Activated CD4-positive, CD25-positive, alpha-beta regulatory T cell treated with anti-CD3 and anti-CD28 coated beads, Interleukin-2, amount 50 U/mL, for 16 hours (primary cell): Measurements from ENCODE around the gene TMEM250.

ENCODE experiments used
- DNase-seq: peaks from one replicate; pipeline ENCODE4 v3.0.0-alpha.2; 2020; ENCODE audit warnings: low read depth, low spot score

Gene TMEM250

DNA sequence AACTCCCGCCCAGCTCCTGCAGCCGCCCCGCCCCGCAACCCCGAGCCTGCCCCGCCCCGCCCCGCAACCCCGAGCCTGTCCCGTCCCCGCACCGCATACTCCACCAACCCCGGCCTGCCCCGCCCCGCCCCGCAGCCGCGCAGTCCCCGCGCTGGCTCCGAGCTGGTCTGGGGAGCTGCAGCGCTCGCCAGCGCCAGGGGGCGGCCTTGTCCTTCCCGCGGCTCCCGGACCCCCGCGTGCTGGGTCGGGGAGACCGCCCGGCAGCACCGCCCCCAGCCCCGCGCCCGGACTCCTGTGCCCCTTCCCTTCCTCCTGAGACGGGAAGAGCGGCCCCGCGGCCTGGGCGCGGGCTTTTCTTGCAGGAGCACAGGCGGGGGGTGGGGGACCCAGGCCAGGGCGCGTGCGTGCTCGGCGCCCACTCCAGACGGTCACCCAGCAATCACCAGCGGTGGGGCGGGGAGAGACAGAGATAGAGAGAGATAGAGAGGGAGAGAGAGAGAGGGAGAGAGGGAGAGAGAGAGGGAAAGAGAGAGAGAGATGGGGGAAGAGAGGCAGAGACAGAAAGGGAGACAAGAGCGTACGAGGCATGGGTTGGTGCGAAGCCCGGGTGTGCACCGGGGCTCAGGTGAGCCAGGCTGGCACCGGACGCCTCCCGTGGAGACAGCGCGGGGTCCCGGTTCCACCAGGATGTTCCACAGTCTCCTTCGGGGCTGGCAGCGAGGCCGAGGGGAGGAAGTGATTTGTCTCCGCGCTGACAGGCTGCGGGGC, 14.7 kb upstream of the TMEM250 start:
- DNase-seq: no peak

DNA sequence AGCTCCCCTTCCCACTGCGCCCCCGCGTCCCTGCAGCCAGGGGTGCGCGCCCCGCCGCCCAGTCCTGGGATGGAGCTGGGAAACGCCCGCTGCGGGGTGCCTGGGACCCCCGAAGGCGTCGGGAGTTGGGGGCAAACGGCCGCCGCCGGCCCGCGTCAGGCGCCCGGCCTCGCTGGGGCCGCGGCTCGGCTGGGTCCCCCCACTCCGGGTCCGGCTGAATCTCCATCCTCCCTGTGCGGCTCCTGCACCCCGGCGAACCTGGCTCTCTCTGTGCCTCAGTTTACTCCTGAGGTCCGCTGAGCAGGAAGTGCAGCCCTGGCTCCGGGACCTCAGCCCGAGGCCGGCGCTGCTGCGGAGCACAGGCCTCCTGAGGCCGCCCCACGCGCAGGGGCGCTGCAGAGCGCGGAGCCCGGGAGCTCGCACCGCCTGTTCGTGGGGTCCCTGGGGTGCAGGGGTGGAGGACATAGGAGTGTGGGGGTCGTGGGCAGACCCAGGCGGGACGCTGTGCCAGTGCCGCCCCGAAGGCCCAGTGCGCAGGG, 13.9 kb upstream of the TMEM250 start:
- DNase-seq: no peak

DNA sequence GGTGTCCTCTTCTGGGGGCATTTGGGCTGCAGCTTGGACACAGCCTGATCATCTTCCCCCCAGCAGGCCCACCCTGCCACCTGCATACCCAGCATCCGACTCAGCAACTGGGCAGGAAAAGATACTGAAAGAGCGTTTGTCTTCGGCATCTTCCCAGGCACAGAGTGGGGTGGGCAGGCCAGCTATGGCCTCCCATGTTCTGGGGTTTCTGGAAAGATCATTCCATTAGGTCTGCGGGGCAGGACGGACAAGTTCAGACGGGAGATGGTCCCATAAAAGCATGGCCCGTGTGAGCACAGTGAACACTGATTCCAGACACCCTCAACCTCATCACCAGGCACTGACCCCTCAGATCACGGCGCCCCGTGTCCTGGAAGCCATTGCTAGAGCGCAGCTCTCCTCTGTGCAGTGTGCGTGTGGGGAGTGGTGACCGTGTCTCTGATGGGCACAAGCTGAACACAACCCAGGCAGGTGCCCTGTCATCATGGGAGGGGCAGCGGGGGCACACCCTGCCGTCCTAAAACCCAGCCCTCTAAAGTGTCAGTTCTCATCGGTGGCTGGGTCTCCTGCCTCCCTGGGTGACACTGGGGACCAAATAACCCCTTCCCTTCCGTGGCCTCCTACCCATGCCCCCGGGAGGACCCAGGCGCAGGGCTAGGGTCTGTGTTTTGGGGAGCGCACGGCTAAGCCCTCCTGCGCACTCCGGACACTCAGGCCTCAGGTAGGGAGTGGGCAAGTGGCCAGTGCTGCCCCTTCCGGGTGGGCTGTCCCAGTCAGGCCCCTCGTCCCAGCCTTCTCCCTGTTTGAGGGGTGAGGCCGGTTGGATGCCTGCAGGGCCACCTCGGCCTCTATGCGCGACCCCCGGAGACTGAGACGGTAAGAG, 13.2 kb upstream of the TMEM250 start:
- DNase-seq: no peak

DNA sequence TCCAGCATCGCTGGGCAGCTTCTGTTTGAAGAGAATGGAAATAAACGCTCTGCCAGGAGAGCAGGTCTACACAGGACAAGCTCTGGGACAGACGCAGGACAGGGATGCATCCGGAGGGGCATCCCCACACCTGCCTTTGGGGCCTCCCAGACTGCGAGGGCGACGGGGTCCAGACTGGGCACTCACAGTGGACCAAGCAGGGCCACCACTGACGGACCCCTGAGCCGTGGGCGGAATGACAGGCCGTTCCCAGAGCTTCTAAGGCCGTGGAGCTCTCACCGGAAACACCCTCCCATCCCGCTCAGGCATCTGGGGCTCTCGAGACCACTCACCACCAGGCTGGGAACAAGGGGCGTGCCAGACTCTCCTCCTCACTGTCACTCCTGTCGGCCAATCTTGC, 10.5 kb upstream of the TMEM250 start:
- DNase-seq: no peak

DNA sequence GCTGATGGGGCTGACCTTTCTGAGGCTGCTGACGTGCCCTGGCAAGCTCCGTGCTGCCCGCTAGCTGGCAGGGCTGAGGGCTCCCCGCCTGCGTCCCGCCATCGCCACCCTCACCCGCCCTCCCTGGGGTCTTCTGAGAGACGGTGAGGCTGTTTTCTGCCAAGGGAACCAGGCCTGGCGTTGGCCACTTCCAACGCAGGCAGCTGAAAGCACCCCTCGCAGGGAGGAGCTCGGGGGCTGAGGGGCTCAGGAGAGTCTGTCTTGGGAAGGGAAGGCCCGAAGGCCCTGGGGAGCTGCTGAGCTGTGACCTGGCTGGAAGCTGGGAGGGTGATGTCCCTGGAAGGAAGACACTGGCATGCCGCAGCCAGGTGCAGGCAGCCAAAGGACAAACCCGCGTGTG, 9.8 kb upstream of the TMEM250 start:
- no peak for DNase-seq

DNA sequence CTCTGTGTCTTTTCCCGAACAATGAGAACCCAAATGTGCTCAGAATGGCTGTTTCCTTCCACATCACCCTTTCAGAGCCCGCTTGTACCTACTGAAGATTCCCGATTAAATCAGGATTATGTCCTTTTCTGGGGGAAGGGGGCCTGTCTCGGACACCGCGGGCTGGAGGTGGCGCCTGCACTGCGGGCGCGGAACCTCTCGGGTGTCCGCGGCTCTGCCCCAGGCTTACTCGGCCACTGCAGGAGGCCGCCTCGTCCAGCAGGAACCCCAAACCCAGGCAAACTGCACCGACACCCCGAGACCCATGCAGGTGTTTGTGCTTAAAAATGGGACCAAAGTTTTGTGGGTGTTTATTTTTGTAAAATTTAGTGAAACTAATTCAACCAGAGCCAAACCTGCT, 8.6 kb upstream of the TMEM250 start:
- DNase-seq: no peak

DNA sequence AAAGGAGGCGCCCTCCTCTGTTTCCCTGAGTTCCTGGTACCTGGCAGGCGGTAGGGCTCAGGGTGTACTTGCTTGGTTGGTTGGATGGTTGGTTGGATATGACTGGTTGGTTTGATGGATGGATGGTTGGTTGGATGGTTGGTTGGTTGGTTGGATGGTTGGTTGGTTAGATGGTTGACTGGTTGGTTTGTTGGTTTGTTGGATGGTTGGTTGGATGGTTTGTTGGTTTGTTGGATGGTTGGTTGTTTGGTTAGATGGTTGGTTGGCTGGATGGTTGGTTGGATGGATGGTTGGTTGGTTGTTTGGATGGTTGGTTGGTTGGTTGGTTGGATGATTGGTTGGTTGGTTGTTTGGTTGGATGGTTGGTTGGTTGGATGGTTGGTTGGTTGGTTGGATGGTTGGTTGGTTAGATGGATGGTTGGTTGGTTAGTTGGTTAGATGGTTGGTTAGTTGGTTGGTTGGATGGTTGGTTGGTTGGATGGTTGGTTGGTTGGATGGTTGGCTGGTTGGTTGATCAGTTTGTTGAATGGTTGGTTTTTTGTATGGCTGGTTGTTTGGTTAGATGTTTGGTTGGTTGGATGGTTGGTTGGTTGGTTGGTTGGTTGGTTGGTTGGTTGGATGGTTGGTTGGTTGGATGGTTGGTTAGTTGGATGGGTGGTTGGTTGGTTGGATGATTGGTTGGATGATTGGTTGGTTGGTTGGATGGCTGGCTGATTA, 6.5 kb upstream of the TMEM250 start:
- no peak for DNase-seq

DNA sequence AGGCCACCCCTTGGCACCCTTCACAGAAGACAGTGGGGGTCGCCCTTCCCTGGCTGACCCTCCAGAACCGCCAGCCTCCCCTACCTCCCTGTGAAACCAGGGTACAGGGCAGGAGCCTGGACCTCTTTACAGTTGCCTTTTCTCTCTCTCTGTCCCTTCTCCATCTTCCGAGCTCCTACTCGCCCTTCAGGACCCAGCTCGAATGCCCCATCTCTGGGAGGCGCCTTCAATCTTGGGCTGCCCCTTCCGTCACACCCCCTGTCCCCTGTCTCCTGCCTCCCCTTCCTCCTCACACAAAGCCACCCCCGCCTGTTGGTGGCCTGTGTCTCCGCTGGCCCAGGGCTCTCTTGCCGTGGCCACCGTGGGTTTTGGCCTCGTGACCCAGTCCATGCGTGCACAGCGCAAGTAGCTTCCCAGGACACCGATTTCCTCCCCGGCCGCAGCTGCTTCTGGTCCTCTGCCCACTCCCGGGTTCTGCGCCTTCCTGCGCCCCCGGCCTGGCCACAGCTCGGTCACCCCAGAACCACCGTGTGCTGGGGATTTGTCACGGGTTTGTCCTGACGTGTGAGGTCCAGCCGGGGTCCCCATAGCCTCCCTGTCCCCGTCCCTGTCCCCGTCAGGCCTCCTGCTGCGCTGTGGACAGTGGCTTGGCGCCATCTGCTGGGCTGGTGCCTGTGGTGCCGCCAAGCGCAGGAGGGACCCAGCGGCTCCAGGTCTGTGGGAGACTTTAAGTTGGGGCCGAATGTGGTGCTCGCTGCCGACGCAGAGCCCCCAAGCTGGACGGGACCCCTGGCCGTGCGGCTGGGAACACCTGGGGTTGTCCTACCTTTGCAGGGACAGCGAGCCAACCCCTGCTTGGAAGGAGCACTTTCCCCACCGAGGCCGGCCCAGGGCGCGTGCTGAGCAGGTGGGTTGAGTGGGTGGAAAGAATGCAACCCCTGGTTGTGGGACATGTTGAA, 4.0 kb upstream of the TMEM250 start:
- DNase-seq: peak; percentile 63

DNA sequence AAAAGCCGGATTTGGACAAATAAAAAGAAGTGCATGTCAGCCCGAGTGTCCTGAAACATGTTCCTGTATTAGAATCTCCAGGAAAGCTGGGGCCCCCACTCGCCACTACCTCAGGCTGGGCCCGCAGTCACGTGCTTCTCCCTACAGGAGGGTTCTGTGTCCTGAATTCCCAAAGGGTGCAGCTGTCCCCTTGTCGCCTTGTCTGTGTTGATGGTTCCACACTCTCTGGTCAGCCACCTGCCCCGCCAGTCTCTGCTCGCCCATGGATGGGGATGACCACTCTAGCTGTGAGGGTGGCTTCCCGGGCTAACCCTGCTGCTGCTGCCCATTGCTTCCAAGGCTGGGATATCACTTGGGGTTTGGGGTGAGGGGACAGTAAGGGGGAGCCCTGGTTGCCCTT, 3.1 kb upstream of the TMEM250 start:
- DNase-seq: no peak

DNA sequence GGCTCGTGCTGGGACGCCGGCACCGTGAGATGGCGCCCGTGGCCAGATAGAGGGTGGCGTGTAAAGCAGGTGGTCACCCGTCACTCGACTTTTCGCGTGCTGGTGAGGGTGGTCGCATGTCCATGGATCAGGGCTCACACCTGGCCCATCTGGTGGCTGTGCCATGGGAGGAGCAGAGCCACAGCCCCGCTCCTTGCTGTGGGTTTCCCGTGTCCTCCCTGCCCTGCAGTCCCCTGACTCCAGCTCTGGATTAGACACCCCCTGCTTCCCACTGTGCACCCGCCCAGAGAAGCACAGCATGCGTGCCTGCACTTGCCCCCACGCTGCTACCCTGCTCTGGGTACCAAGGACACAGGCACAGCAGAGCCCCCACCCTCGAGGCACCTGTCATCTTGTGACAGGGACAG, 1.8 kb upstream of the TMEM250 start:
- DNase-seq: no peak

DNA sequence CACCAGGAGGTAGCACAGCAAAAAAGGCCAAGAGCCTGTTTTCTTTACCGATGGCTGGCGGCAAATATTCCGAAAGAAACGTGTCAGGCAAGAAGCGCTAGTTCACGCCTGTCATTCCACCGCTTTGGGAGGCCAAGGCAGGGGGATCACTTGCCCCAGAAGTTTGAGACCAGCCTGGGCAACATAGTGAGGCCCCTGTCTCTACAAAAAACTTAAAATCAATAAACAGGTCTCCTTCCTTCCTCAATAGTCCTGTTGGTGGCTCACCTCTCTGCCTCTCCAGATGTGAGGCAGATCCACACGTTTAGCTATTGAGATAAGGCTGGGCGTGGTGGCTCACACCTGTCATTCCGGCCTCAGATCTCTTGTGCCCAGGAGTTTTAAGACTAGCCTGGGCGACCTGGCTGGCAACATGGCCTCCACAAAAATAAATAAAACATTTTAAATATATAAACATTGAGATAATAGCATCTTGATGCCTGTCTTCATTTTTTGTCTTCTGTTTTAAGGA, 1.3 kb upstream of the TMEM250 start:
- DNase-seq: no peak

DNA sequence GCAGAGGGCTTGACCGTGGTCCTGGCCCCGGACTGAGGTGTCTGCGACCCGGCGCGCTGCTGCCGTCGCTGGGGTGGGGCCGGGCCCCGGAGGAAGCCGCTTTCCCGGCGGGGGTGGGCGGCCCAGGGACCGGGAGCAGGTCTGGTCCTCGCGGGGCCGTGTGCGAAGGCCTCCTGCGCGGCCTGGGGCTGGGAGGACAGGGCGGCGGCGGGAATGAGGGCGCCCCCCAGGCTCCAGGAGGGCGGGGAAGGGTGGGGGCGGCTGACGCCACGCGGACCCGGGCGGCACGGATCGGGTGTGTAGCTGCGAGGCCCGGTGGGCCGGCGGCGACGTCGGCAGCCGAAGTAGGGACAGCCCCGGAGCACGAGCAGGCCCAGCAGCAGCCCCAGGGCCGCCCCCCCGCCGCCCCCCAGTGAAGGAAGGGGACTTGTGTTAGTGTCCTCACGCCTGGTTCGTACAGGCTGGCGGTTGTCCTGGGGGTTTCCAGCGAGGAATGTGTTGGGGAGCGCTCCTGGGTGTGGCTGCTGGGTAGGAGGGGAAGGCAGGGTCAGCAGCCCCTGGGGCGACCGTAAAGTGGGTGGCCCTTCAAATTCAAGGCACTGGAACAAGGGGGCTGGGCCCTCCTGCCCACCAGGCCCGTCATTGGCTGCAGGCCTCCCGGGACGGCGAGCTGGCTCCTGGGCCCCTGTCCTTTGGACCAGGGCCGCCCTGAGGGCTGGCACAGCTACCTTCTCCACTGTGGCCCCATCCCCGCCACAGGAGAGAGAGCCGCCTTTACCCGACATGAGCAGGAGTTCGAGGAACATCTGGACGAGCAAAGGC, 597 bp upstream of the TMEM250 start:
- no peak for DNase-seq

DNA sequence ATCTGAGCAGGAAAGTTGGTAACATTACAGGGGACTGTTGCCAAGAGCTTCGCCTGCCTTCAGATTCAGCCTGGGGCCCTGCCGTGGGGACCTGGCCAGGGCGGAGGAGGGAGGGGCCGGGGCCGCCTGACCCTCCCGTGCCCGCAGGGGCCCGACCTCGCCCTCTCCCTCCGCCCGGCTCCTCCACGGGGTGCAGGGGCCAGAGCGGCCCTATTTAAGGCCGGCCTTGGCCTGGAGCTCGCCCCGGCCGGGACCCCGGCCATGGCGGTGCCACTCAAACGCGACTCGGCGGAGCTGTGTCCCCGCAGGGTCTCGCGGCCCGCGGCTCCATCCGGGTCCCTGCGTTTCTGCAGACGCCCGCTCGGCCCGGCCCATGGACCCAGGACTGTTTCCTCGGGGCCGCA, 757 bp downstream of the TMEM250 start:
- no peak for DNase-seq

DNA sequence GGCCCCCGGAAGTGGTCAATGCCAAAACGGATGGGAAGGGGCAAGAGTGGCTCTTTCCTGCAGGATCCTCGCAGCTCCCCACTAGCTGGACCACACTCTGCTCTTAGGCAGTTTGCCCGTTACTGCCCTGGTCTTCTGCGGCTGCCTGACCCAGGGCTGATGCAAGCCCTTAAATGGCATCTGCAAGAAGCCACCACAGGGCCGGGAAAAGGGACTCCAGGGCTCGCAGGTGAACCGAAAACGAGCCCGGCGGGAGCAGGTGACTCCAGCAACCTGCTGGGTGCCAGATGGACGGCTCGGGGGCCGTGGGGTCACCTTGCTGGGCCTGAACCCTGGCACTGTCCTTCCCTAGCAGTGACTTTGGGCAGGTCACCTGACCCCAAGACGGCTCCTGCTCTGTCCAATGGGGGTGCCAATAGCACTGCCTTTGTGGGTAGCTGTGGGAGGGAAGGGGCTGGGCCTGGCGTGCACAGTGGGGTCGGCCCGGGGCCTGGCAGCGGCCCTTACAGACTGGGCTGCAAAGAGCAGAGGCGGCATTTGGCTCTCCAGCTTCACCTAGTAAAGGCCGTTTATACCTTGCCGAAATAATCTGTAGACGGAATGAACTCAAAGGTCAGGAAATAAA, 1.3 kb downstream of the TMEM250 start:
- DNase-seq: no peak

DNA sequence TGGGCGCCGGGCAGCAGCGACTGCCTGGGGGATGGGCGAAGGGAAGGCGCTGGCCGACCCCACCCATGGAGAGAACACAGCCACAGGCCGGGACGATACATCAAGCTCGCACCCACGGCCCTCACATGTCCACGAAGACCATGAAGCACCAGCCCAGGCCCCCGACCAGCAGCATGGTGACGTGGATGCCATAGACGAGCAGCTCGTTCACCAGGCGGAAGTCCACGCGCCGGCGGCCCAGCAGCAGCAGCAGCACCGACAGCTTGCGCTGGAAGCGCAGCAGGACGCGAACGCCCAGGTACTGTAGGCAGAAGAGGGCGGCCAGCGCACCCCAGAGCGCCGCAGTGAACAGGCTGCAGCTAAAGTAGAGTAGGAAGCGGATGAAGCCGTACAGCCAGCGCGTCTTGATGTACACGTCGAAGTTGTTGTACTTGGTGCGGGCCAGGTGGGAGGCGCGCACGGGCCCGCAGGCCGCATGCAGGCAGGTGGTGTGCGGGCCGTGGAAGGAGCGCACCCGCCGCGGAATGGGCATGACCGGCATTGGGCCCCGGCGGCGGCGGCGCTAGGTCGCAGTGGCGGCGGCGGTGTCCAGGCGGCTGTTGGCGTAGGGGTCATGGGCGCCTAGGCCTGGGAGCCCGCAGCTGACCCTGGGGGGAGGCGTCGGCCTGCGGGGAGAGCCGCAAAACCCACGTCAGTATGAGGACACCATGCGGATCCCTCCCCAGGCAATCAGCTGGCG, 2.1 kb downstream of the TMEM250 start:
- DNase-seq: no peak

DNA sequence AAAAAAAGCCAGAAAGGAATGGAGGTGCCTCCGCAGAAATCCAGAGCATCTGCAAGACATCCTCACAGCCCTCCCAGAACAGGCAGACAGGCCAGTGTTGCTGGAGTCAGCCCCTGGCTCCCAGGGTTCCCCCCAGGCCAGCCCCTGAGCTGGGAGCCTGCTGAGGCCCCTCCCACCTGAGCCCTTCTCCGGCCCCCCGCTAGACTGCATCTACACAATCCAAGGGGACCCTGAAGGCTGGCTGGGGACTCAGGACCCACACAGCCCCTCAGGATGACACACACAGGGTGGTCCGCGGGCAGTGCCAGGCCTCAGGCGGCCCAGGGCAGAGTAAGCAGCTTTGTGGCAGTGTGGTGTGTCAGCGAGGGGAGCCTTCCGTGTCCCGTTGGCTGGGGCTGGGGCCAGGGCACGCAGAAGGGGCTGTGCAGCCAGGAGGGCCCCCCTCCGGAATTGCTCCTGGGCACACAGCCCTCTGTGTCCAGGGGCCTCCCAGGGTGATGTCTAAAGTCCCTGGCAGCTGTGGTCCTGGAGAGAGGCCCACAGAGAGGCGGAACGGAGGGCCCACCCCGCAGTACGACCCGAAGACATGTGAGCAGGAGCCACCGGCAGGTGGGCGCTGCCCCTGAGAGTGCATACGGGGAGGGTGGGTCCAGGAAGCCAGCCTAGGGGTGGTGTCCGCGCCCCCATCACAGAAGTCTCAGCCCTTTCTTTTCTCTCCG, 2.9 kb downstream of the TMEM250 start:
- DNase-seq: no peak

DNA sequence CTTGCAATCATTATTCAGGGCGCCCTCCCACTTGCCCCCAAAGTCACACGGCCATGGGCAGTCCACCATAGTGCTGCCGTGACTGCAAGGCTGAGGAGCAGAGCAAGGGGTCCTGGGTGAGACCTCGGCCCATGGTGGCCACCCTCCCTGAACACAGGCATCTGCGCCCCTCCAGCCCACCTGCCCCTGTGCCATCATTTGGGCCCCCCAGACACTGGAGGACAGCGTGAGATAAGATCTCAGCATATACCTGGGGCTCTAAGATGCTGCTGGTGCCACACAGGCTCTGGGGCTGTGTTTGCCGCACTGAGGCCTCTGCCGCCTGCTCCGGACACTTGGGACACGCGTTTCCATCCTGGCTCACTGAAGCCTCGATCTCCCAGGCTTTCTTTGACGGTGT, 3.5 kb downstream of the TMEM250 start:
- no peak for DNase-seq

DNA sequence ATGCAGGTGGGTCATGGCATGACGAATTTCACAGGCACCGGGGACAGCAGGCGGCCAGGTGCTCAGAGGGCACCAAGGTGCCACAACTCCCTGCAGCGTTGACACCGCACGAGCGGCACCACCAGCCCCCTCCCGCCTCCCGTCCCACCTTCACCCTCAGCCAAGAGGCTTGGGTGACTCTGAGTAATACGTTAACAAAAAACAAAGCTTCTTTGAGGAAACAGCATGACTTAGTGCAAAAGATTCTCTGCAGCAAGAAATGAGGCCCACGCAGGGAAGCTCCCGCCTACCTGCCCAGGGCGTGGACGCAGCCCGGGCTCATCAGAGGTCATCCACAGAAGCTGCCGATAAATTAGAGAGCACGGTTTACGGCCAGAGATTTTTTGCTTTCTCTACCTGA, 4.1 kb downstream of the TMEM250 start:
- DNase-seq: no peak
